LNCaP clone FGC (cell line): ENCODE data around the gene RSL1D1.
"Not testable (repeated sequence)": the region's sequence is repeated elsewhere in the genome, so short reads cannot be mapped to it uniquely, and the experiment has no call there.

Source experiments
- DNase-seq: peaks from one replicate; pipeline ENCODE4 v3.0.0-alpha.2; 2011; ENCODE audit warnings: low read depth
- H3K4me3 ChIP-seq: 2 replicates; pipeline ENCODE4 v1.5.1; 2011; ENCODE audit warnings: mild to moderate bottlenecking, low read depth, low read length, control low read depth
- TF ChIP-seq, protein P1 (sequence below): IDR thresholded peaks from 2 replicates; pipeline ENCODE4 v1.5.1; 2012; ENCODE audit warnings: mild to moderate bottlenecking; ENCODE audit not compliant: control insufficient read depth, insufficient read depth; ENCODE audit errors: extremely low read depth

RSL1D1 gene

DNA sequence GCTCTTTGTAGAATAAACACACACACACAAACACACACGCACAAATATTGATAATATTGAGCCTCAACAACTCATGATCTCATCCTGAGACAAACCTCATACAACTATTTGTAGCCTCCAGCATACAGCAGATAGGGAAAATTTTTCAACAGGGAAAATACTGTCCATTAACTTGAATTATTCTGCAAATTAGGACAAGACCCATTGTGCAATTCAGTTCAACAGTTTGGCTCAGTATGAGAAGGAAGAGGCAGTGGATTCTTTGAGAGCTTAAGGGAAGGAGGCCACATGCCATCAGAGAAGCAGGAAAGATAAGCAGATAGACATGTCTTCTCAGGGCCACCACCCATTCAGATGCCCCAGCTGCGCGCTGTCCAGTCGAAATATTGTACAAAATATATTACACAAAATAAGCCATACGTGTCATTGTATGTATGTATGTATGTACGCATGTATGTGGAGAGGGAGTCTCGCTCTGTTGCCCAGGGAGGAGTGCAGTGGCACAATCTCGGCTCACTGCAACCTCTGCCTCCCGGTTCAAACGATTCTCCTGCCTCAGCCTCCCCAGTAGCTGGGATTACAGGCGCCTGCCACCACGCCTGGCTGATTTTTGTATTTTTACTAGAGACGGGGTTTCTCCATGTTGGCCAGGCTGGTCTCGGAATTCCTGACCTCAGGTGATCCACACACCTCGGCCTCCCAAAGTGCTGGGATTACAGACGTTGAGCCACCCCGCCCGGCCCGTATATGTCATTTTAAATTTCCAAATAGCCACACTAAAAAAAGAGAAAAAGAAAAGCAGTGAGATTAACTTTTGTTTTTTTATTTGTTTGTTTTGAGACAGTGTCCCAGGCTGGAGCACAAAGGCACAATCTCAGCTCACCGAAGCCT is 56.1 kb downstream of the RSL1D1 start:
- peak overlapping the region; percentile 91 for H3K4me3 ChIP-seq
- TF ChIP-seq, protein P1, sequence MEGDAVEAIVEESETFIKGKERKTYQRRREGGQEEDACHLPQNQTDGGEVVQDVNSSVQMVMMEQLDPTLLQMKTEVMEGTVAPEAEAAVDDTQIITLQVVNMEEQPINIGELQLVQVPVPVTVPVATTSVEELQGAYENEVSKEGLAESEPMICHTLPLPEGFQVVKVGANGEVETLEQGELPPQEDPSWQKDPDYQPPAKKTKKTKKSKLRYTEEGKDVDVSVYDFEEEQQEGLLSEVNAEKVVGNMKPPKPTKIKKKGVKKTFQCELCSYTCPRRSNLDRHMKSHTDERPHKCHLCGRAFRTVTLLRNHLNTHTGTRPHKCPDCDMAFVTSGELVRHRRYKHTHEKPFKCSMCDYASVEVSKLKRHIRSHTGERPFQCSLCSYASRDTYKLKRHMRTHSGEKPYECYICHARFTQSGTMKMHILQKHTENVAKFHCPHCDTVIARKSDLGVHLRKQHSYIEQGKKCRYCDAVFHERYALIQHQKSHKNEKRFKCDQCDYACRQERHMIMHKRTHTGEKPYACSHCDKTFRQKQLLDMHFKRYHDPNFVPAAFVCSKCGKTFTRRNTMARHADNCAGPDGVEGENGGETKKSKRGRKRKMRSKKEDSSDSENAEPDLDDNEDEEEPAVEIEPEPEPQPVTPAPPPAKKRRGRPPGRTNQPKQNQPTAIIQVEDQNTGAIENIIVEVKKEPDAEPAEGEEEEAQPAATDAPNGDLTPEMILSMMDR = no peak
- no peak for DNase-seq

DNA sequence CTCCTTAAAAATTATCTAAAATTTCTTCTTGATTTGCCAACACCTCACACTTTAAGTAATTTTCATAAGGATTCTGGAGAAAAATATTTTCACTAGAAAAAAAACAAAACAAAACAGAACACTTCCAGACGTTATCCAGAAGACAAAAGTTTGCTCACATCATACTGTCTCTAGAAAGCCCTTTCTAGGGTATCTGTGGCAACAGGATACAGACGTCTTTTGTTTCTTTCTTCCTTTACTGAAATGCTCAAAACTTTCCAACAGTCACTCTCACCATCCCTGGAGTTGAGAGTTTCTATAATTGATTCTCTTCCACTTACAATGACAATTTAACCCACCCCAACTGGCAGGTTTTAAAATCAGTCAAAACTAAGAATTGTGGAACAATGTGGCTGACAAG is 56.9 kb downstream of the RSL1D1 start:
- TF ChIP-seq, protein P1 = no peak
- H3K4me3 ChIP-seq = no peak overlapping the region
- DNase-seq = no peak

DNA sequence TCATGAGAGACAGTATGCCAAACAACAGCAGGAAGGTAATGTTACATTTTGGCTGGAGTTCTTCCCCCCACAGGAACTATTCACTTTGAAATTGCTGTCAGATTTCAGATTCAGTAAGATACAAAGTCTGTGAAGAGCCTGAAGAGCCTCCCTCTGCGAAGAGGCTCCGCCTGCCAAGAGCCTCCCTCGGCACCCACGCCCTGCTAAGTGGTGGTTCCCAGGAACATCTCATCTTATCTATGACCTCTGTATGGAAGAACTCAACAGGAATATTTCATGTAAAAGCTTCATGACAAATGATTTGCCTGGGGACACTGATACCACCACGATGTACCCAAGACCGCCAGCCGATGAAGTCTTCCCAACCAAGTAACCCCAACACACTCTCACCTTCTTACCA is 57.5 kb downstream of the RSL1D1 start:
- H3K4me3 ChIP-seq = no peak overlapping the region
- TF ChIP-seq, protein P1 = no peak
- DNase-seq = no peak

DNA sequence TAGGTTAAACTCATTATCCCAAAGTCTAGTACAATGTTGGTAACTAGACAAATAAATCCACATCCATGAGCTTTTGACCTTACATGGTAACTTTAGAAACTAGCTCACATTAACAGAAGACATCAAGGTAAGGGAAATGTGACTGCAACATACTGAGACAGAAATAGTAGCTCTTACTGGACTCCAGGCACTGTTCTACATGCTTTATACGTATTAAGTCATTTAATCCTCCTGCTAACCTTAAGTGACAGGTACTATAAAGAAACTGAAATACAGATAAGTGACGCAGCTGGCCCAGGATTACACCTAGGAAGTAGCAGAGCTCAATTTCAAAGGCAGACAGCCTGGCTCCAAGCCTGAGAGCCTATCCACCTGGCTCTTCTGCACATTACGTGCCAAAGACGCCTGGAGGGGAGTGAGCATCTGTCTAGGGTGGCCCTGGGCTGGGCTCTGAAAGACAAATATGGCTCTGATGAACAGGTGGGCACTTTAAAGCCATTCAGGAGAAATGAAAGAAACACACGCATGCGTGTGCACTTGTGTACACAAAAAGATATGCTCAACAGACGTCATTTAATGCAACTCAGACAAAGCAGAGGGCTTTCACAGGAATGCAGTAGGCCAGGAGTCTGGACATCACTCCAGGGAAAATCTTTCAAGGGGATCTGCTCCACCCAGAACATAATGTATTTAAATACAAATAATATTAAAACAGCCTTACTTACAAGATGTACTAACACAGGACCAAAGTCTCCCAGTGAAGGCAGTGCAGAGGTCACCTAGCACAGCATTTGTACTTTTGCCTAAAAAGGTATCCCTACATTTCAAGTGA is 58.7 kb downstream of the RSL1D1 start:
- H3K4me3 ChIP-seq = 0 out of 2 replicates have a peak overlapping the region, but pooled peaks have one; percentile 10
- DNase-seq = peak; percentile 41
- TF ChIP-seq, protein P1 = no peak

DNA sequence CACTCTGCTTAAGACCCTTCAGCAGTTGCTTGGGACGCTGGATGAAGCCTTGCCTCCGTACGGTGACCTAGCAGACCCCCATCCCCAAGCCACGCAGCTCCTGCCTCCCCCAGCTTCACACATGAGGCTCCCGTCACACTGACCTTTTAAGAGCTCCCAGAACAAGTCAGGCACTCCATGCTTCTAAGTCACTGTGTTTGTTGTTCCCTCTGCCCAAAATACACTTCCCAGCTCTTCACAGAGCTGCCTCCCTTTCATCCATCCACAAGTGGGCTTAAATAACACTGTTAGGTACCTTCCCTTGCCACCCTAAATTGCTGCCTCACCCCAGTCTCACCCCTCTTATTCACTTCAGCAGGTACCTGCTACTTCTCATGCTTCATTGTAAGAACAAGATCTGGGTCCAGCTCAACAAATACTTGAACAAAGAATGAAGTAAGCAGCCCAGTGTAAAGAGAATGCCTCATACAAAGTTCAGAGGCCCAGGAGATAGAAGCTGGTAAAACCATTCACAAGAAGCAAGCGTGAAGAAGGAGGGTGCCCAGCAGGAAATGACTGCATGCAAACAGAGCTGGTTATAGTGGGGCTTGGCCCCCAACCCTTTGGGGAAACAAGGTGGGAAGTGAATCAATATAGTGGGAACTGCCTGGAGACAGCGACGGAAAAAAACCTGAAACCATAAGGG is 60.1 kb downstream of the RSL1D1 start:
- no peak for DNase-seq
- TF ChIP-seq, protein P1 = no peak
- no peak overlapping the region for H3K4me3 ChIP-seq

DNA sequence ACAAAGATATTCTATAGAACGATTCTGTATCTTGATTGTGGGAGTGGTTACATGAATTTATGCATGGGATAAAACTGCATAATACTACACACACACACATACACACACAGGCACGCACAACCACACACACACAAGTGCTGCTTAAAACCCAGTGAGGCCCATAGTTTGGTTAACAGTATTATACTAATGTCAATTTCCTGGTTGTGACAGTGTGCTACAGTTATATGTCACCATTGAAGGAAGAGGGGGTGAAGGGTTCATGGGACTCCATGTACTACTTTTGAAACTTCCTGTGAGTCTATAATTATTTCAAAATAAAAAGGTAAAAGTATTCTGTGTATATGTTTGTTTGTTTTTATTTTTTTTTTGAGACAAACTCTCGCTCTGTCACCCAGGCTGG is 62.4 kb downstream of the RSL1D1 start:
- H3K4me3 ChIP-seq = no peak overlapping the region
- TF ChIP-seq, protein P1 = no peak
- DNase-seq = no peak

DNA sequence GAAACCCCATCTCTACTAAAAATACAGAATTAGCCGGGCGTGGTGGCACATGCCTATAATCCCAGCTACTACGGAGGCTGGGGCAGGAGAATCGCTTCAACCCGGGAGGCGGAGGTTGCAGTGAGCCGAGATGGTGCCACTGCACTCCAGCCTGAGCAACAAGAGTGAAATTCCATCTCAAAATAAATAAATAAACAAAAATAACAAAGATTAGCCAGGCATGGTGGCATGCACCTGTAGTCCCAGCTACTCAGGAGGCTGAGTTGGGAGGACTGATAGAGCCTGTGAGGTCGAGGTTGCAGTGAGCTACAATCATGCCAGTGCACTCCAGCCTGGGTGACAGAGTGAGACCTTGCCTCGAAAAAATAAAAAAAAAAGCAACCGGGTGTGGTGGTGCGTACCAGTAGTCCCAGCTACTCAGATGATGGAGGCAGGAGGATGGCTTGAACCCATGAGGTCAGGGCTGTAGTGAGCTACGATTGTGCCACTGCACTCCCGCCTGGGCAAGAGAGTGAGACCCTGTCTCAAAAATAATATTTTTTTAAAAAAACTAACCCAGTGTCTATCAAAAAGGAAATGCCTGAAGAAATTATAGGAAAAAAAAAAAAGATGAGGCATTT is 66.3 kb downstream of the RSL1D1 start:
- not testable (repeated sequence) for H3K4me3 ChIP-seq, DNase-seq

DNA sequence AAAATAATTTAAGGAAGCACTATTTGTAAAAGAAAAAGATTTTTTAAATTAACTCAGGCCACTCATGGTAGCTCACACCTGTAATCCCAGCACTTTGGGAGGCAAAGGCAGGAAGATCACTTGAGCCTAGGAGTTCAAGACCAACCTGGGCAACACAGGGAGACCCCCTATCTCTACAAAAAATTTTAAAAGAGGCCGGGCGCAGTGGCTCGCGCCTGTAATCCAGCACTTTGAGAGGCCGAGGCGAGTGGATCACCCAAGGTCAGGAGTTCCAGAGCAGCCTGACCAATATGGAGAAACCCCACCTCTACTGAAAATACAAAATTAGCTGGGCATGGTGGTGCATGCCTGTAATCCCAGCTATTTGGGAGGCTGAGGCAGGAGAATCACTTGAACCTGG is 67.0 kb downstream of the RSL1D1 start:
- not testable (repeated sequence) for H3K4me3 ChIP-seq, DNase-seq
